WI38 (cell line): Measurements from ENCODE around the gene EIF1AD.

Source experiments
- H3K4me3 ChIP-seq: 2 replicates; pipeline ENCODE4 v1.5.1; 2011; ENCODE audit warnings: low read depth, mild to moderate bottlenecking, control low read depth, low read length
- TF ChIP-seq, protein P1 (sequence below): IDR thresholded peaks from 2 replicates; pipeline ENCODE4 v1.5.1; 2012; ENCODE audit warnings: low read depth, mild to moderate bottlenecking, control low read depth, low read length

EIF1AD gene

DNA sequence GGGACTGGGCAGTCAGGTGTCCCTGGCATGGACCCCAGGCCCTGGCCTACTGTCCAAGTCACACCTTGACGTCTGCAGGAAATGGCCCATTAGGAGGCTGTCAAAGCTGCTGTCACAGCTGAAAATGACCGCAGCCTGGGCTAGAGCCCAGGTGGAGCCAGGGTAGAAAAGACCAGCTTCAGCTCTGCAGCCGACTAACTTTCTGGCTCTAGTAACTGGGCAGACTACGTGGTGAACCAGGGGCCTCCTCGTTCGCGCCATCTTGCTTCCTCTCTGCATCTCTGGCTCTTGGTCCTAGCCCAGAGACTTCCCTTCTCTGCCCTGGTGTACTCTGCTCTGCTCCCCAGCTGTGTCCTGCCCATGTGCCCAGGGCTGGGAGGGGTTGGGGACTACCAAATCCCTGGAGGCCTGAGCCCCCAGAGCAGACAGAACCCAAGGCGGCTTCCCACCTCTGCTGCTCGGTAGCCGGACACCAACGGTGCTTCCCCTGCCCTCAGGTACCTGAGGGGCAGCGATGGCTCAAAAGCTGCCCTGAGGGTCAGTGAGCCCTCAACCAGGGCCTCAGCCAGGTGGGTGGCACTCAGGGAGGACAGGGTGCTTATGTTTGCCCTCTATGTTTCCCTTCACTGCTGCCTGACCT is 20.7 kb downstream of the EIF1AD start:
- TF ChIP-seq, protein P1, sequence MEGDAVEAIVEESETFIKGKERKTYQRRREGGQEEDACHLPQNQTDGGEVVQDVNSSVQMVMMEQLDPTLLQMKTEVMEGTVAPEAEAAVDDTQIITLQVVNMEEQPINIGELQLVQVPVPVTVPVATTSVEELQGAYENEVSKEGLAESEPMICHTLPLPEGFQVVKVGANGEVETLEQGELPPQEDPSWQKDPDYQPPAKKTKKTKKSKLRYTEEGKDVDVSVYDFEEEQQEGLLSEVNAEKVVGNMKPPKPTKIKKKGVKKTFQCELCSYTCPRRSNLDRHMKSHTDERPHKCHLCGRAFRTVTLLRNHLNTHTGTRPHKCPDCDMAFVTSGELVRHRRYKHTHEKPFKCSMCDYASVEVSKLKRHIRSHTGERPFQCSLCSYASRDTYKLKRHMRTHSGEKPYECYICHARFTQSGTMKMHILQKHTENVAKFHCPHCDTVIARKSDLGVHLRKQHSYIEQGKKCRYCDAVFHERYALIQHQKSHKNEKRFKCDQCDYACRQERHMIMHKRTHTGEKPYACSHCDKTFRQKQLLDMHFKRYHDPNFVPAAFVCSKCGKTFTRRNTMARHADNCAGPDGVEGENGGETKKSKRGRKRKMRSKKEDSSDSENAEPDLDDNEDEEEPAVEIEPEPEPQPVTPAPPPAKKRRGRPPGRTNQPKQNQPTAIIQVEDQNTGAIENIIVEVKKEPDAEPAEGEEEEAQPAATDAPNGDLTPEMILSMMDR, result no peak

GRCh38 chr11:65979261-65979759 is 22.6 kb downstream of the EIF1AD start:
- TF ChIP-seq, protein P1, result no peak
- no peak overlapping the region for H3K4me3 ChIP-seq

More for the DNA sequence above, 20.7 kb downstream of the EIF1AD start:
- H3K4me3 ChIP-seq, result no peak overlapping the region

DNA sequence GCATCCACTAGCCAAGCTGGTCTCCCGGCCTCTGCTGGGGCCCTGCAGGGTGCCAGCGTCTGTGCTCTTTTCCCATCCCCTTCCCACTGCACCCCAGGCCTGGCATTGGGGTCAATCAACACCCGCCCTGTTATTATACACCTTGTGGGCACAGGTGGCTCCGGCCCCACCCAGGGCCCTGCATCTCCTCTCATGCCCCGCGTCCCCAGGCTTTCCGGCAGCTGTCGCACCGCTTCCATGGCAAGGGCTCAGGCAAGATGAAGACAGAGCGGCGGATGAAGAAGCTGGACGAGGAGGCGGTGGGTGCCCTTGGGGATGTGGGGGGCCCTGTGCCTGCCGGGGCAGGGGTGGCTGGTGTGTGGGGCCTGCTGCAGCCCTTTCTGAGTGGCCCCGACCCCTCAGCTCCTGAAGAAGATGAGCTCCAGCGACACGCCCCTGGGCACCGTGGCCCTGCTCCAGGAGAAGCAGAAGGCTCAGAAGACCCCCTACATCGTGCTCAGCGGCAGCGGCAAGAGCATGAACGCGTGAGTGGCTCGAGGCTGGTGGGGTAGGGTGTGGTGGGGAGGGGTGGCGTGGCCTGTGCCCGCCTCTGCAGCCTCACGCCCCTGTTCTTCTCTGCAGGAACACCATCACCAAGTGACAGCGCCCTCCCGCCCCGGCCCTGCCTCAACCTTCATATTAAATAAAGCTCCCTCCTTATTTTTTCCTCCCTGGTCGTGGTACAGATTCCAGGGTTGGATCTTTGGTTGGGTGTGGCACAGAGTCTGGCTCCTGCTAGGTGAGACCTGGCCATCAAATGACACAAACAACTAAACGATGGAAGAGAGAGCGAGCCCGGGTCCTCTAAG is 23.3 kb downstream of the EIF1AD start:
- TF ChIP-seq, protein P1, result no peak
- H3K4me3 ChIP-seq, result no peak overlapping the region

GRCh38 chr11:65977621-65978390 is 24.2 kb downstream of the EIF1AD start:
- TF ChIP-seq, protein P1, result no peak
- H3K4me3 ChIP-seq, result no peak overlapping the region

DNA sequence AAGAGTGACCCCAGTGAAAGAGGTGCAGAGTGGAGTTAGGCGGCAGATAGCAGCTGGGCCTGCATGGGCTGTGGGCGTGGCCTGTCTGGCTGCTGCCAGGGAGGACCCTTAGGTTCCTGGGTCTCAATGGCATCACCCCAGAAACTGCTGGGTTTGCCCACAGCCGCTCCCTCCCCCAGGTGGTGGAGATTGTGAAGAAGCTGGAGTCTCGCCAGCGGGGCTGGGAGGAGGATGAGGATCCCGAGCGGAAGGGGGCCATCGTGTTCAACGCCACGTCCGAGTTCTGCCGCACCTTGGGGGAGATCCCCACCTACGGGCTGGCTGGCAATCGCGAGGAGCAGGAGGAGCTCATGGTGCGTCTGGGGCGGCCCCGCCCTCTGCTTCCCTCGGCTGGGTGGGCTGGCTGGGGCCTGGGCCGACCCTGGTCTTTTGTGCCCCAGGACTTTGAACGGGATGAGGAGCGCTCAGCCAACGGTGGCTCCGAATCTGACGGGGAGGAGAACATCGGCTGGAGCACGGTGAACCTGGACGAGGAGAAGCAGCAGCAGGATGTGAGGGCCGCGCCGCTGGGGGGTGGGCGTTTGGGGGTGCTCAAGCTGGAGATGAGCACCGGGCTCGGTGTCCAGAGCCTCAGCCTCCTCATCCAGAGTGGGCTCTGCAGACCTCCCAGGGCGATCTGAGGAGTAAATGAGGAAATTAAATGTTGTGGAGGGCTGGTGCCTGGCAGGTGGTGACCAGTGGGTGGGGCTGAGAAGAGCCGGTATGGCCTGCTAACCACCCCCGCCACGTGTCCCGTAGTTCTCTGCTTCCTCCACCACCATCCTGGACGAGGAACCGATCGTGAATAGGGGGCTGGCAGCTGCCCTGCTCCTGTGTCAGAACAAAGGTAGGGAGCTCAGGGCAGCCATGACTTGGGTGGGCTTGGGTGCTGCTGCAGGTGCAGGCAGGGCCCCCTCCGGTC is 25.5 kb downstream of the EIF1AD start:
- H3K4me3 ChIP-seq, result no peak overlapping the region
- TF ChIP-seq, protein P1, result no peak

- TF ChIP-seq, protein P1, result no peak
- no peak overlapping the region for H3K4me3 ChIP-seq
Observed at GRCh38 chr11:65975771-65976170, 26.2 kb downstream of the EIF1AD start.
